DLD1 (cell line): ENCODE data around the gene WDR54.
"Not testable (repeated sequence)": the region's sequence is repeated elsewhere in the genome, so short reads cannot be mapped to it uniquely, and the experiment has no call there.

Experiments used
- in situ Hi-C: cut with HindIII; loops from 2 replicates; pipeline ENCODE4 v1.10.0; 2017; ENCODE audit warnings: low sequenced_read_pairs

WDR54 gene

GRCh38 chr2:74401891-74402290 lies 19.6 kb upstream of the WDR54 start:
- in situ Hi-C loops = no loop called here

GRCh38 chr2:74406035-74406434 lies 15.5 kb upstream of the WDR54 start:
- in situ Hi-C loops = no loop called here

DNA sequence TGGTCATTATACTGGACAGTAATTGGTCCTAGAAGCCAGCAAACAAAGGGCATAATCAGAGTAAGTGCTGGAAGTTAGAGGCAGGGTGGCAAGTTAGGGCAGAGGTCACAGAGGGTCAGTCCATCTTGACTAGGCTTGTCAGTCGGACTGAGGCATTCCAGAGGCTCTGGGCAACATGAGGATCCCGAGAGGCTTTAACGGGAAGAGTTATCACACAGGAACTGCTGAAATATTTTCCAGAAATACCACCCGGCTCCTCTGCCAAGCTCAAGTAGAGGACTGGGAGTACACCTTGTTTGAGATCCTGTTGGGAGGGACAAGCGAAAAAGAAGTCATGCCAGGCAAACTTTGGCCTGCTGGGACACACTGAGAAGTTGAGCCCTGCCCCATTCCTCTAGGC lies 13.8 kb upstream of the WDR54 start:
- in situ Hi-C loops = no loop called here

DNA sequence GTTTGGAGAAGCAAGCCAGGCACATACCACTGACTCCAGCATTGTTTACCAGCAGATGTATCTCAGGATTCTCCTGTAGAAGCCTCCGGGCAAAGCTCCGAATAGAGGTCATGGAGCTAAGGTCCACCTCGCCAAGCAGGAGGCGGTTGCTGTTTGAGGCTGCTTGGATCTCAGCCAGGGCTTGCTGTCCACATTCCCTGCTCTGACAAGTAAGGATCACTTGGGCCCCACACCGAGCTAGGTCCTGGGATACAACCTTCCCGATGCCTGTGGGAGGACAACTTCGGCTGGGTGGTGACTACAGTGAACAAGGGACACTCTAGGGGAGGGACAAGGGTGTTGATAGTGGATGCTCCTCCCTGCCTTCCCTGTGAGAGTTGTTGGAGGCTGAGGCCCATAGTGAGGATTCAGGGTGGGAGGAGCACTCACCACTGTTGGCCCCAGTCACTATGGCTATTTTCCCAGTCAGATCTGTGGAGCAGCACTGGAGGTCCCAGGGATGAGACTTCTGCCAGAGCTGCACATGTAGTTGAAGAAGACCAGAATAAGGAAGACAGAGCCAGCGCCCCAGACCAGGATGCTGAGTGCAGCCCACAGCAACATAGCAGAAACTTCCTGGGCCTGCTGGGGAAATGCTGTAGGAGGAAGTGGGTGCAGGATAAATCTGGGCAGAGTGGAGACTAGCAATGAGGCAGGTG lies 8.4 kb upstream of the WDR54 start:
- in situ Hi-C loops = no loop called here

GRCh38 chr2:74414441-74414840 lies 7.1 kb upstream of the WDR54 start:
- in situ Hi-C loops = no loop called here

GRCh38 chr2:74414881-74415761 lies 6.4 kb upstream of the WDR54 start:
- in situ Hi-C loops = no loop called here

DNA sequence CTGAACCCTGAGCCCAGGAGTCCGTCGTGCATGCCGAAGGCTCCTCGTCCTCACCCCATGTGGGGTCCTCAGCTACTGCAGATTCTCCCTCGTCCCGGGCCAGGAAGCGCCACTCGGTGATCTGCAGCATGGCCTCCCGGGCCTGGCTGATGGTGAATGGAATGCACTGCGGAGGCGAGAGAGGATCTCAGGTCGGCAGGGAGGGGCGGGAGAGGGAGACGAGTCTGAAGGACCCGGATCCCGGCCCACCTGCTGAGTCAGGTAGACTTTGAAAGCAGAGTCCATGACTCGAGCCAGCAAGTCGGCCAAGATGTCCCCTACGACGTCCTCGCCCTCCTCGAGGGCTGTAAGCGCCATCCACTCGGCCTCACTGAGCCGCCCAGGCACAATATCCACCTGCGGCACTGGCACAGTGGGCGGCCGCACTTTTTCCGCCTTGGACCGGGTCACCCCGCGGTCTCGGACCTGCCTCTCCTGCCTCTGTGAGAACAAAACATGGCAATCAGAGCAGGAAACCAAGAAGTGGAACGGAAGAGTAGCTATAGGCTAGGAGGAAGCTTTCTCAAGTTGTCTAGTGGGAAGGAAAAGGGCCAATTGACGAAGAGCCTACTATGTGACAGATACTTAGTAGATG lies 5.7 kb upstream of the WDR54 start:
- in situ Hi-C loops = no loop called here

DNA sequence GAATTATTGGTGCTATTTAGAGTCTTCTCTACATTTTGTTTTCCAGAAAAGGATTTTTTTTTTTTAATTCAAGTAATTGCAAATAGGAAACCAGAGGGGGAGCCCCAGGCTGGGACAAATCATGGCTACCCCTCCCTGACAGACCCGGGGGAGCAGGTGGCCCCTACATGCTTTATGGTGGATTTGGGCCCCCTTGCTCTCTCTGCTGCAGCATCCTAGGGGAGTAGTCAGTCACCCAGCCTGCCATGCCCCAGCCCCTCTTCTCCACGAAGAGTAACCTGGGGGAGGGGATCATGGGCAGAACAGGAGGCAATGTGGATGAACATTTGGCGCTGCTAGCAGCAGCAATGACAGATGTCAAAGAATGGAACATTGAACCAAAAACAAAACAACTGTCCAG lies 4.8 kb upstream of the WDR54 start:
- in situ Hi-C loops = no loop called here

GRCh38 chr2:74417197-74417596 lies 4.3 kb upstream of the WDR54 start:
- in situ Hi-C loops = no loop called here

- in situ Hi-C loops = no loop called here
These were observed 3.8 kb upstream of the WDR54 start for GRCh38 chr2:74417763-74418162.

- in situ Hi-C loops = no loop called here
These were observed 3.2 kb upstream of the WDR54 start for GRCh38 chr2:74418312-74418711.

- in situ Hi-C loops = no loop called here
These were observed 2.2 kb upstream of the WDR54 start for GRCh38 chr2:74419345-74419744.

DNA sequence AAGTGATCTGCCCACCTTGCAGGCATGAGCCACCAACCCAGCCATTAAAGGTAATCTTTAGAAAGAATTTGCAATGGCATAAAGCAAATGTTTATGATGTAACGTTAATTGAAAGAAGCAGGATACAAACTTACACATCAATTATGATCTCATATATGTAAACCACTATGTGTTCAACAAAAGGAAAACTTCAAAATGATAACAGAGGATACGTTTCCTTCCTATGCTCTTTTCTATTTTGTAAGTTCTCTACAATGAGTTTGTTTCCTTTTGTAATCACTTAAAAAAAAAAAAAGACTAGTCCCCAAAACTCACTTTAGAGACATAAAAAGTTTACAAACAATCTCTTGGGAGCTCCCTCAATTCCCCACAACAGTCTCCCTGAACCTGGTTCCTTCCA lies 1.5 kb upstream of the WDR54 start:
- in situ Hi-C loops = no loop called here

GRCh38 chr2:74420443-74421103 lies 957 bp upstream of the WDR54 start:
- in situ Hi-C loops = not testable (repeated sequence)

DNA sequence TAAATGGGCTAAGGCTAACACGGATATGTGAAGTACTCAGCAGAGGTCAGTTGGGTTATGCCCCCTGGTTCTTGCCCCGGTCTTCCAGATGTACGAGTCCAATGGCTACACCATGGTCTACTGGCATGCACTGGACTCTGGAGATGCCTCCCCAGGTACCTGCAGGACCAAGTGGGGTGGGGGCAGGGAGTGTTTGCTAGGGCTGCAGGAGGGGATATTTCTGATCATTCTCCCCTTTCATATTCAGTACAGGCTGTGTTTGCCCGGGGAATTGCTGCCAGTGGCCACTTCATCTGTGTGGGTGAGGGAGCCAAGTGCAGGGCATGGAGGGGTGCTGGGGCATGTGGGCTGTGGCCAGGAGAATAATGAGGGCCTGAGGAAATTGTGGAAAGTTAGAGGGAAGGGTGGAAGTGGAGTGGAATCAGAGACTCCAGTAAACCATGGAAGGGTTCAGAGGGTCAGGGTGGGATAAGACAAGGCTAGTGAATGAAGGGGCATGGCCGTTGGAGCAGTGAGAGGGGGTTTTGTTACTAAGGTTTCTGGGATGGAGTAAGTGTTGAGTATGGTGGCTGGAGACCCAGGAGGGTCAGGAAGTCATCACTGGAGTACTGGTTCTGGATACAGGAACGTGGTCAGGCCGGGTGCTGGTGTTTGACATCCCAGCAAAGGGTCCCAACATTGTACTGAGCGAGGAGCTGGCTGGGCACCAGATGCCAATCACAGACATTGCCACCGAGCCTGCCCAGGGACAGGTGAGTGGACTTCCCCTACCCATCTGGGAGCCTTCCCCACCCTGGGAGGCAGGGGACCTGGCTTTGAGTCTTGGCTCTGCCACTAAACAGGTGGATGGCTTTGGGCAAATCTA lies 1.9 kb downstream of the WDR54 start:
- in situ Hi-C loops = no loop called here

DNA sequence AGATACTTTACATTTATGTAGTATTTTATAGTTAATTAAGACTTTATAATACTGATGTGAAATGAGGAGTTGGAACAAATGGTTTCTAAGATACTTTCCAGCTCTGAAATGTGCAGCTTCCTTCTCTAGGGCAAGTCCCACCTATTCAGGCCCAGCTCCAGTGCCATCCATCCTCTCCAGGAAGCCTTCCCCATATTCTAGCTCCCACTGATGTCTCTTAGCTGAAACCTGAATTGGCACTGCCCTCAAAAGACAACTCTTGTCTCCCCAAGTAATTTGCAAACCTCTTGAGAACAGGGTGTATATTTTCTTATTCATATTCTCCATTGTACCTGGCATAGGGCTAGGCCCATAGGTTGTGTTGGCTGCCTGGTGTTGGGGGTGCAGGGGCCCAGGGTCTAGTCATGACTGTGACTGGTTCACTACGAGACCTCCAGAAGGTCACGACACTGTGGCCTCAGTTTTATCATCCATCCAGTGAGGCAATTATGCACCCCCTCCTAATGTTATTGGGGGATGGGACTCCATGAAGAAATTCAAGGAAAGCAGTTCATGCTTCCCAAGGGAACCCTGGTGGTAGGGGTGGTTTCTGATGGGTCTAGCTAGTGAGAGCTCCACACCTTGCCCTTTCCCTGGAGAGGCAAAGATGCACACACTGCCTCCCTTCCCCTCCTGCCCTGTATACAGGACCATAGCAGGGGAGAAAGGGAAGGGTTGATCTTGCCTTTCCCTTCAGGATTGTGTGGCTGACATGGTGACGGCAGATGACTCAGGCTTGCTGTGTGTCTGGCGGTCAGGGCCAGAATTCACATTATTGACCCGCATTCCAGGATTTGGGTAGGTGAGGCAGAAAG lies 2.8 kb downstream of the WDR54 start:
- in situ Hi-C loops = no loop called here

GRCh38 chr2:74424995-74425406 lies 3.5 kb downstream of the WDR54 start:
- in situ Hi-C loops = no loop called here

DNA sequence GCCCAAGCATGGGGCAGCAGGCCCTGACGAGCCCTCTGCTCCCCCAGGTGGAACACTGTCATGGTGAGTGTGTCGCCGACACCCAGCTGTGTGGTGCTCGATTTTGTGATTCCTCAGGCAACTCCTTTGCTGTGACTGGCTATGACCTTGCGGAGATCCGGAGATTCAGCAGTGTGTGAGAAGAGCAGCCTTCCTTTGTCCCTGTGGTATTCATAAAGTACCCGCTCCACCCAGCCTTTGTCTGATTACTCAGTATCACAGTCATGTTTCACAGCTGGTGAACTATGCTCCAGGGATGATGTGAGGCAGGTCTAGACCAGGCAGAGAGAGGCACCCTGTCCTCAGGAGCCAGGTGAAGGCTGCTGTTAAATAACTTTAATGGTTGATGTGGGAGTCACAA lies 4.0 kb downstream of the WDR54 start:
- in situ Hi-C loops = no loop called here

- in situ Hi-C loops = no loop called here
These were observed 4.7 kb downstream of the WDR54 start for GRCh38 chr2:74426181-74426758.
